Measurements from ENCODE around the gene PAGE2.
"Not testable (repeated sequence)": the region's sequence is repeated elsewhere in the genome, so short reads cannot be mapped to it uniquely, and the experiment has no call there.

The PAGE2 gene

GRCh38 chrX:55109306-55109705, 20.5 kb downstream of the PAGE2 start:
- no peak for TF ChIP-seq ZNF274 (IDR thresholded peaks at IDR 0.05; ENCODE audit: low read depth, low read length)
- no peak overlapping the region for H3K4me3 ChIP-seq (ENCODE audit: low read length)

GRCh38 chrX:55111578-55112254, 22.9 kb downstream of the PAGE2 start:
- H3K4me3 ChIP-seq (ENCODE audit: low read length): no peak overlapping the region
- no peak for TF ChIP-seq ZNF274 (IDR thresholded peaks at IDR 0.05; ENCODE audit: low read depth, low read length)

GRCh38 chrX:55116589-55116988, 27.8 kb downstream of the PAGE2 start:
- not testable (repeated sequence) for H3K4me3 ChIP-seq (ENCODE audit: low read length)

- no peak for TF ChIP-seq ZNF274 (IDR thresholded peaks at IDR 0.05; ENCODE audit: low read depth, low read length)
- H3K4me3 ChIP-seq (ENCODE audit: low read length): no peak overlapping the region
These were observed 29.8 kb downstream of the PAGE2 start for GRCh38 chrX:55118574-55118973.

- H3K4me3 ChIP-seq (ENCODE audit: low read length): no peak overlapping the region
- TF ChIP-seq ZNF274 (IDR thresholded peaks at IDR 0.05; ENCODE audit: low read depth, low read length): no peak
These were observed 30.5 kb downstream of the PAGE2 start for GRCh38 chrX:55119271-55119670.

- no peak for TF ChIP-seq ZNF274 (IDR thresholded peaks at IDR 0.05; ENCODE audit: low read depth, low read length)
These were observed 30.9 kb downstream of the PAGE2 start for GRCh38 chrX:55119712-55120111.

GRCh38 chrX:55120761-55121358, 32.0 kb downstream of the PAGE2 start:
- TF ChIP-seq ZNF274 (IDR thresholded peaks at IDR 0.05; ENCODE audit: low read depth, low read length): no peak
- H3K4me3 ChIP-seq (ENCODE audit: low read length): no peak overlapping the region

More at GRCh38 chrX:55119712-55120111, 30.9 kb downstream of the PAGE2 start:
- no peak overlapping the region for H3K4me3 ChIP-seq (ENCODE audit: low read length)

- no peak for TF ChIP-seq ZNF274 (IDR thresholded peaks at IDR 0.05; ENCODE audit: low read depth, low read length)
- H3K4me3 ChIP-seq (ENCODE audit: low read length): no peak overlapping the region
These were observed 35.1 kb downstream of the PAGE2 start for GRCh38 chrX:55123900-55124299.

- TF ChIP-seq ZNF274 (IDR thresholded peaks at IDR 0.05; ENCODE audit: low read depth, low read length): no peak
- no peak overlapping the region for H3K4me3 ChIP-seq (ENCODE audit: low read length)
These were observed 38.9 kb downstream of the PAGE2 start for GRCh38 chrX:55127692-55128091.

- no peak overlapping the region for H3K4me3 ChIP-seq (ENCODE audit: low read length)
- no peak for TF ChIP-seq ZNF274 (IDR thresholded peaks at IDR 0.05; ENCODE audit: low read depth, low read length)
These were observed 40.5 kb downstream of the PAGE2 start for GRCh38 chrX:55129361-55129760.

GRCh38 chrX:55130481-55130880, 41.7 kb downstream of the PAGE2 start:
- no peak overlapping the region for H3K4me3 ChIP-seq (ENCODE audit: low read length)
- TF ChIP-seq ZNF274 (IDR thresholded peaks at IDR 0.05; ENCODE audit: low read depth, low read length): no peak

- no peak for TF ChIP-seq ZNF274 (IDR thresholded peaks at IDR 0.05; ENCODE audit: low read depth, low read length)
These were observed 43.6 kb downstream of the PAGE2 start for GRCh38 chrX:55132416-55132815.

GRCh38 chrX:55135171-55135570, 46.4 kb downstream of the PAGE2 start:
- TF ChIP-seq ZNF274 (IDR thresholded peaks at IDR 0.05; ENCODE audit: low read depth, low read length): no peak

More at GRCh38 chrX:55132416-55132815, 43.6 kb downstream of the PAGE2 start:
- no peak overlapping the region for H3K4me3 ChIP-seq (ENCODE audit: low read length)

GRCh38 chrX:55140800-55141199, 52.0 kb downstream of the PAGE2 start:
- H3K4me3 ChIP-seq (ENCODE audit: low read length): not testable (repeated sequence)

More at GRCh38 chrX:55135171-55135570, 46.4 kb downstream of the PAGE2 start:
- no peak overlapping the region for H3K4me3 ChIP-seq (ENCODE audit: low read length)

Measured in GM08714 (cell line).